ENCODE results near the gene FSCN2. TPM values are rescaled to one million over a fixed set of nuclear protein-coding genes. Genes with fewer than 3 reads are reported as not detected.

The FSCN2 gene
- total RNA-seq, 1 donor from 2014 or later: 1.6 TPM

GRCh38 chr17:81535480-81536298, 7.5 kb downstream of the FSCN2 start:
- intact Hi-C loops (cut with DNase I): no loop called here
- DNase-seq (ENCODE audit: low spot score) (no peak), ATAC-seq (no peak)

DNA sequence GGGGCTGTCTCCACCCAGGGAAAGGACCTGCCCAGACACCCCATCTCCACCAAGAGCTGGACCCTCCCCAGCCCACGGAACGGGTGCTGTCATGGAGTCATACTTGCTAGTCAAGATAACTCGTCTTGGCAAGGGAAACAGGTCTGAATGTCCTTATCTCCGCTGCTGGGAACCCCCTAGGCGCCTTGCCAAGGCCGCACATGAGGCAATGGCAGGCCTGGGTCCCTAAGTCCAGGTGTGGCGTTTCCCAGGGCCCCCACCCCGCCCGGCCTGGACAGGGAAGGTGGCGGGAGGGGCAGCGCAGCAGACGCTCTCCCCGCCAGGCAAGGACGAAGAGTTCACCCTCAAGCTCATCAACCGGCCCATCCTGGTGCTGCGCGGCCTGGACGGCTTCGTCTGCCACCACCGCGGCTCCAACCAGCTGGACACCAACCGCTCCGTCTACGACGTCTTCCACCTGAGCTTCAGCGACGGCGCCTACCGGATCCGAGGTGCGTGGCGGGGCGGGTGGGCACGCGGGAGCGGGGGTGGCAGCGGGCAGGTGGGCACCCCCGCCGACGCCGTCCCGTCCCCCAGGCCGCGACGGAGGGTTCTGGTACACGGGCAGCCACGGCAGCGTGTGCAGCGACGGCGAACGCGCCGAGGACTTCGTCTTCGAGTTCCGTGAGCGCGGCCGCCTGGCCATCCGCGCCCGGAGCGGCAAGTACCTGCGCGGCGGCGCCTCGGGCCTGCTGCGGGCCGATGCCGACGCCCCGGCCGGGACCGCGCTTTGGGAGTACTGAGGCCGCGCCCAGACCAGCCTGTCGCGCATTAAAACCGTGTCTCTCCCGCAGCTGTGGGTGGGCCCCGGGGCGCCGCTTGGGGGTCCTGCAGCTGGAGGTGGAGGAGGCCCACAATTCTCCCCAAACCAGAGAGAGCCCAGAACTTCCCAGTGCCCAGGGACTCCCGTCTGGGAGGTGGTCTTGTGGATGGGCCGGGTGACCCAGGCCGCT, 8.4 kb downstream of the FSCN2 start:
- ATAC-seq: no peak
- intact Hi-C loops (cut with DNase I): no loop called here

GRCh38 chr17:81537343-81537855, 9.2 kb downstream of the FSCN2 start:
- ATAC-seq (peak; percentile 38), DNase-seq (ENCODE audit: low spot score) (no peak)
- intact Hi-C loops (cut with DNase I): no loop called here

More for the DNA sequence above, 8.4 kb downstream of the FSCN2 start:
- no peak for DNase-seq (ENCODE audit: low spot score)

- intact Hi-C loops (cut with DNase I): no loop called here
- DNase-seq (ENCODE audit: low spot score) (no peak), ATAC-seq (peak; percentile 9)
Measured at GRCh38 chr17:81537856-81538555, 9.8 kb downstream of the FSCN2 start.

DNA sequence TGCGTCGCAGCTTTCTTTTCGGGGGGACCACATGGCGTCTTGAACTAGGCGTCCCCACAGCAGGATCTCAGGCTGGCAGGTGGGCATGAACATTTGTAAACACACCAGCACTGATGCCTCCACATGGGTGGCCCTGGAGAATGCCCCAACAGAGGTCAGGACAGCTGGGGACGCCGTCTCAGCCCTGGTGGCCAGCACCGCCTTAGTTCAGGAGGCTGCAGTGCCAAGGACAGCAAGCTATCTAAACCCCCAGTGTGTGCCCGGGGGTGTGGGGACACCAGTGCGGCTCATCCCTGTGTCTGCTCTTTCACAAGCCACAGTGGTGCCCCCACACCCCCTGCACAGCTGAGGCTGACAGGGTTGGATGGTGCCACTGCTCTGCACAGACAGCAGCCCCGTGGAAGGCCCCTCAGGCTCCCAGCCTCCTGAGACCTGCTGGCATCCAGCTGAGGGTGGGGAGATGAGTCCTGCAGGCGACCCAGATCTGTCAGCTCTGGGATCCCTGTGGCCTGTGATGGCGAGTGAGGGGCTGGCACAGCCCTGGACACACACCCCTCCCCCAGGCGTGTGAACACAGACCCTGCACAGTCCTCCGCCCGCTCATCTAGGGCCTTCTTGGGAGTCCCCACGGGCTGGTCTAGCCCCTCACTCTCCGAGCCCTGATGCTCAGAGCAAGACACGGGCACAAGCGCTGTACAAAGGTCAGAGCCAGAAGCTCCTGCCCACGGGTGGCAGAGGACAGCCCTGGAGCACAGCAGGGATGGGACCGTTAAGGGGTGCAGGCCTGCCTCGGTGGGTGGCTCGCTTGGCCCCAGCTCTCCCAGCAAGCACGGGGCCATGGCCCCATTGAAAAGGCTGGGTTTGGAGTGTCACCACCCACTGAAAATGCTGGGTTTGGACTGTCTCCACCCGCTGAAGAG, 10.7 kb downstream of the FSCN2 start:
- DNase-seq (ENCODE audit: low spot score) (no peak), ATAC-seq (no peak)
- intact Hi-C loops (cut with DNase I): no loop called here

DNA sequence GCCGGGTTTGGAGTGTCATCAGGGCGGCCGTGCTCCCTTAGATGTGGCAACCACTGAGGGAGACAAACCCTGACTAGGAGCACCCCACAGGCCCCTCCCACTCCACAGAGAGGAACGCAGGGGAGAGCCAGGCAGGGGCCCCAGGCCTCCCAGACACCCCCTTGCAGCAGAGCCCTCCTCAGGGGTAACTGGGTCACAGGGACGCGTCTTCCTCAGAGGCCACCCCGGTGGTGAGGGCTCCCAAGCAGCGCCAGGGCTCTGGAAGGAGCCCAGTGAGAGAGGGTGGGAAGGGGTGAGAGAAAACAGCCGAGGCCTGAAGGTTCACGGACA, 11.4 kb downstream of the FSCN2 start:
- ATAC-seq (no peak), DNase-seq (ENCODE audit: low spot score) (no peak)
- intact Hi-C loops (cut with DNase I): no loop called here

- no peak for ATAC-seq
- intact Hi-C loops (cut with DNase I): no loop called here
- DNase-seq (ENCODE audit: low spot score): no peak
Measured at GRCh38 chr17:81539961-81540675, 11.9 kb downstream of the FSCN2 start.

DNA sequence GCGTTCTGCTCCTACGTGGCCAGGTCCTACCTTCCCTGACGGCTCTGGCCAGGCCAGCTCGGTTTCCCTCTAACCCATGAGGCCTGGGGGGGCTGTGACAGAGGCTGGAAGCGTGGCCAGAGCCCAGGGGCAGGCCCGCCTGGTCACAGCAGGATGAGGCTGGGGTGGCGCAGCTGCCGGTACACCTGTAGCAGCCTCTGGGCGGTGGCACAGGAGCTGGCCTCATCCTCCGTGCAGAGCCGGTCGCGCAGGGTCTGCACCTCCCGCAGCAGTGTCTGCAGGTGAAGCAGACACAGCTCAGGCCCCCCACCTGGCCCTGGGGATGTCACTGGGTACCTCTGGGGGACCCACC, 12.5 kb downstream of the FSCN2 start:
- ATAC-seq (no peak), DNase-seq (ENCODE audit: low spot score) (no peak)
- intact Hi-C loops (cut with DNase I): no loop called here

- intact Hi-C loops (cut with DNase I): no loop called here
- ATAC-seq (no peak), DNase-seq (ENCODE audit: low spot score) (no peak)
Measured at GRCh38 chr17:81541123-81541522, 12.9 kb downstream of the FSCN2 start.

GRCh38 chr17:81542431-81543338, 14.5 kb downstream of the FSCN2 start:
- intact Hi-C loops (cut with DNase I): no loop called here
- DNase-seq (ENCODE audit: low spot score) (no peak), ATAC-seq (no peak)

- DNase-seq (ENCODE audit: low spot score) (no peak), ATAC-seq (no peak)
- intact Hi-C loops (cut with DNase I): no loop called here
Measured at GRCh38 chr17:81543339-81543675, 15.1 kb downstream of the FSCN2 start.

- DNase-seq (ENCODE audit: low spot score): no peak
- no peak for ATAC-seq
- intact Hi-C loops (cut with DNase I): no loop called here
Measured at GRCh38 chr17:81543756-81544155, 15.6 kb downstream of the FSCN2 start.

GRCh38 chr17:81544281-81544974, 16.3 kb downstream of the FSCN2 start:
- ATAC-seq: no peak
- intact Hi-C loops (cut with DNase I): no loop called here
- DNase-seq (ENCODE audit: low spot score): no peak

GRCh38 chr17:81545160-81545949, 17.2 kb downstream of the FSCN2 start:
- intact Hi-C loops (cut with DNase I): no loop called here
- no peak for DNase-seq (ENCODE audit: low spot score)
- no peak for ATAC-seq

DNA sequence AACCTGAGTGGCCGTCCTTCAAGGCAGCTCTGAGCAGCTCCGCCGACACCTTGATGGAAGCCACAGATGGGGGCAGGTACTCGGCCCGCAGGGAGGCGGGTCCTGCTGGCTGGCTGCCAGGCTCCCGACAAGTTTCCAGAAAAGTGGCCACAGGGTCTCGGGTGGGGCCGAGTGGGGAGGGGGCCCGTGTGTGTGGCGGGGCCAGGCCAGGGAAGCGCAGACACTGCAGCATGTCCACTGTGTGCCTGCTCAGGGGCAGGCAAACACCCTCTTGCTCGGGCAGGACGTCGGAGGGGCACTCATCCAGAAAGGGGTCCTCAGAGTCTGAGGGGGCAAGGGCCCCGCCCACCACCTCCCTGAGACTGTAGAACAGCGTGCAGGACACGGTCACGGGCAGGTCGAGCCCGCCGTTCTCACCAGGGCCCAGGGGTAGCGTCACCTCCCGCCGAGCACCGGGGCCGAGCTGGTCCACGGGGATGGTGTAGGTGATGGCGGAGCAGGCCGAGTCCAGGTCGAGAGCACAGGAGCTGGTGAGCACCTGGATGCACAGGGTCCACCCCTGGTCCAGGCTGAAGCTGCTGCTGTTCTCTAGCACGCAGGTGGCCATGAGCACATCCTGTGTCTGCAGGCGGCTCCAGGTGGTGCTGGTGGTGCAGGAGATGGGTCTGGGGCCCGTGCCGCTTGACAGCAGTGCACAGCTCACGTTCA, 18.9 kb downstream of the FSCN2 start:
- intact Hi-C loops (cut with DNase I): no loop called here
- ATAC-seq: no peak
- no peak for DNase-seq (ENCODE audit: low spot score)

All from sciatic nerve (tissue), 2 donors.